Tibial nerve (tissue), 4 donors: Measurements from ENCODE around the gene ERG. TPM values are rescaled to one million over a fixed set of nuclear protein-coding genes. Genes with fewer than 3 reads are reported as not detected.

ENCODE experiments used
- DNase-seq, 2 donors: peaks; one replicate each; pipeline ENCODE4 v3.0.0-alpha.2; 2019; ENCODE audit warnings: low spot score in 2 of 2
- H3K27ac ChIP-seq, 4 donors: fragments of 200-600 bp; sonication (generic) in 3 of 4; one replicate each; pipeline ENCODE4 v1.5.1; 2017 to 2019; ENCODE audit warnings: mild to moderate bottlenecking in 1 of 4
- H3K27me3 ChIP-seq, 2 donors: fragments of 200-600 bp; sonication (generic) in 1 of 2; one replicate each; pipeline versions ENCODE4 v1.5.1 to v1.6.0; 2017 to 2019
- H3K36me3 ChIP-seq, 3 donors: fragments of 200-600 bp; sonication (generic); one replicate each; pipeline ENCODE4 v1.5.1; 2018 to 2019
- H3K4me1 ChIP-seq, 4 donors: fragments of 200-600 bp; sonication (generic) in 3 of 4; one replicate each; pipeline ENCODE4 v1.5.1; 2017 to 2019
- H3K4me3 ChIP-seq, 4 donors: fragments of 200-600 bp; sonication (generic) in 3 of 4; one replicate each; pipeline ENCODE4 v1.5.1; 2017 to 2019; ENCODE audit warnings: mild to moderate bottlenecking in 1 of 4, moderate library complexity in 1 of 4
- H3K9me3 ChIP-seq, 4 donors: fragments of 200-600 bp; sonication (generic) in 3 of 4; one replicate each; pipeline ENCODE4 v1.5.1; 2017 to 2019
- EP300 ChIP-seq, 2 donors: sonication (generic); formaldehyde crosslinking; IDR thresholded peaks; one replicate each; pipeline ENCODE4 v1.6.1; 2017; ENCODE audit warnings: antibody characterized with exemption in 2 of 2, mild to moderate bottlenecking in 1 of 2
- POLR2A ChIP-seq, 2 donors: fragments of 450-650 bp; IDR thresholded peaks; one replicate each; pipeline ENCODE4 v1.6.1; 2017; ENCODE audit warnings: antibody characterized with exemption in 2 of 2, mild to moderate bottlenecking in 2 of 2, moderate library complexity in 2 of 2
- WGBS, 2 donors: methylation state at CpG; one replicate each; pipeline ENCODE4 v1.1.5; 2018; 5-methylcytosine and 5-hydroxymethylcytosine counted together
- total RNA-seq, 4 donors: library from RNA; depleted of rRNA; stranded (reverse); fragments of >200 nt; gene quantifications; one replicate each; pipeline ENCODE4 v1.1.0, GENCODE V29; 2016
- TF ChIP-seq, protein P1 (sequence below), 5 experiments: fragments of 200-600 bp in 3 of 5; fragments of 450-650 bp in 2 of 5; sonication (generic) in 3 of 5; IDR thresholded peaks; one replicate each; pipeline ENCODE4 v1.5.1; 2016 to 2019; ENCODE audit warnings: antibody characterized with exemption in 5 of 5, mild to moderate bottlenecking in 3 of 5, moderate library complexity in 2 of 5

The ERG gene
- total RNA-seq, 4 donors from 2014 or later, result 5.9 to 20.4 (median 17.6) TPM

DNA sequence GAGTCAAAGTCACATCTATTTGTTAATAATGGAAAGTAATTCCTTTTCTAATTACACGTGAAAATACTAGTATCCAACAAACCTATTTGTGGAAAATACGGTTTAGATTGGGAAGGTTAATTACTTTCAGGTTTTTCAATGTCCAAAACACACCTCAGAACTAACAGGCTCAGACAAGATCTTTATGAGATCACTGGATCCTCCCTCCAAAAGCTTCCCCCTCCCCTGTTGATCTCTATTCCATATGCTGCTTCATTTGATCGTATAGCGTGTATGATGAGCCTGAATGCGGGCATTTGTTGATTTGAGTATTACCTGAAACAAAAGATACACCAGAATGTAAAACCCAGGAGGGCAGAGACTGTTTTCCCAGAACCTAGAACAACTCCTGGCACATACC is 26.5 kb downstream of the ERG start:
- DNase-seq, result no peak
- H3K4me3 ChIP-seq, result no peak overlapping the region
- no peaks in the 10 kb centered on the region for H3K4me1 ChIP-seq
- H3K27ac ChIP-seq, result peak overlapping the region in 1 of 4 donors; percentile 40
- no peak for TF ChIP-seq POLR2A (IDR thresholded peaks at IDR 0.05)
- TF ChIP-seq, protein P1, sequence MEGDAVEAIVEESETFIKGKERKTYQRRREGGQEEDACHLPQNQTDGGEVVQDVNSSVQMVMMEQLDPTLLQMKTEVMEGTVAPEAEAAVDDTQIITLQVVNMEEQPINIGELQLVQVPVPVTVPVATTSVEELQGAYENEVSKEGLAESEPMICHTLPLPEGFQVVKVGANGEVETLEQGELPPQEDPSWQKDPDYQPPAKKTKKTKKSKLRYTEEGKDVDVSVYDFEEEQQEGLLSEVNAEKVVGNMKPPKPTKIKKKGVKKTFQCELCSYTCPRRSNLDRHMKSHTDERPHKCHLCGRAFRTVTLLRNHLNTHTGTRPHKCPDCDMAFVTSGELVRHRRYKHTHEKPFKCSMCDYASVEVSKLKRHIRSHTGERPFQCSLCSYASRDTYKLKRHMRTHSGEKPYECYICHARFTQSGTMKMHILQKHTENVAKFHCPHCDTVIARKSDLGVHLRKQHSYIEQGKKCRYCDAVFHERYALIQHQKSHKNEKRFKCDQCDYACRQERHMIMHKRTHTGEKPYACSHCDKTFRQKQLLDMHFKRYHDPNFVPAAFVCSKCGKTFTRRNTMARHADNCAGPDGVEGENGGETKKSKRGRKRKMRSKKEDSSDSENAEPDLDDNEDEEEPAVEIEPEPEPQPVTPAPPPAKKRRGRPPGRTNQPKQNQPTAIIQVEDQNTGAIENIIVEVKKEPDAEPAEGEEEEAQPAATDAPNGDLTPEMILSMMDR (IDR thresholded peaks at IDR 0.05), result no peak
- TF ChIP-seq EP300 (IDR thresholded peaks at IDR 0.05), result no peak
- WGBS, 2 donors, result 80 to 83% methylated on average over 5 of the region's 5 CpGs
- no peaks in the 10 kb centered on the region for H3K36me3 ChIP-seq
- H3K27me3 ChIP-seq, result peaks cover 0 to 16% of the 10 kb centered on the region in 2 donors
- H3K9me3 ChIP-seq, result no peaks in the 10 kb centered on the region

DNA sequence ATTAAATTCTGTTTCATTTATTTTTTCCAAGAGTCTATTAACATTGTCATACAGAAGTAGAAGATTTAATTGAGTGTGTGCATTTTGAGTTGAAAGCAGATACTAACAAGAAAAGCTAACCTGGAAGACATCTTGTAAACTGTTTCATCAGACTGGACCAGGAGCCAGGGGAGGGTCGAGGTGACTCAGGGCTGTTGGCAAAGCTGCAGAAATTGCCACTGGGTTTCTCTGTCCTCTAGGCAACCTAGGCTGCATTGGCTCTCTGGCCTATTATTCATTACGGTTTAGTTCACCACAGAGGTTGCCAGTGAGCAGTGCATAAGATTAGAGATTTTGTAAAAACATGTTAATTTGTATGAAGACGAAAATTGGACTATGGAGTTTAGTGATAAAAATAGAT is 27.5 kb downstream of the ERG start:
- H3K9me3 ChIP-seq, result no peaks in the 10 kb centered on the region
- H3K27ac ChIP-seq, result no peak overlapping the region
- H3K4me3 ChIP-seq, result no peak overlapping the region
- H3K36me3 ChIP-seq, result no peaks in the 10 kb centered on the region
- no peak for DNase-seq
- TF ChIP-seq, protein P1 (IDR thresholded peaks at IDR 0.05), result no peak
- no peak for TF ChIP-seq EP300 (IDR thresholded peaks at IDR 0.05)
- no peak for TF ChIP-seq POLR2A (IDR thresholded peaks at IDR 0.05)
- 64 to 67% methylated on average over 3 of the region's 3 CpGs for WGBS, 2 donors
- H3K4me1 ChIP-seq, result no peaks in the 10 kb centered on the region
- H3K27me3 ChIP-seq, result peaks cover 0 to 16% of the 10 kb centered on the region in 2 donors

- no peak for DNase-seq
- no peak overlapping the region for H3K4me3 ChIP-seq
Observed at GRCh38 chr21:38469642-38470041, 28.6 kb downstream of the ERG start.

GRCh38 chr21:38468989-38469388 is 29.3 kb downstream of the ERG start:
- H3K4me3 ChIP-seq, result no peak overlapping the region
- WGBS, 2 donors, result 70 to 80% methylated on average over 4 of the region's 4 CpGs
- DNase-seq, result no peak
- no peaks in the 10 kb centered on the region for H3K36me3 ChIP-seq
- H3K27me3 ChIP-seq, result peaks cover 0 to 2% of the 10 kb centered on the region in 2 donors
- TF ChIP-seq, protein P1 (IDR thresholded peaks at IDR 0.05), result no peak
- H3K9me3 ChIP-seq, result no peaks in the 10 kb centered on the region
- H3K27ac ChIP-seq, result no peak overlapping the region
- no peaks in the 10 kb centered on the region for H3K4me1 ChIP-seq

More at GRCh38 chr21:38469642-38470041, 28.6 kb downstream of the ERG start:
- no peak overlapping the region for H3K27ac ChIP-seq
- H3K27me3 ChIP-seq, result peaks cover 0 to 6% of the 10 kb centered on the region in 2 donors
- no peak for TF ChIP-seq POLR2A (IDR thresholded peaks at IDR 0.05)
- TF ChIP-seq, protein P1 (IDR thresholded peaks at IDR 0.05), result no peak
- no peak for TF ChIP-seq EP300 (IDR thresholded peaks at IDR 0.05)
- H3K36me3 ChIP-seq, result no peaks in the 10 kb centered on the region
- no peaks in the 10 kb centered on the region for H3K4me1 ChIP-seq
- WGBS, 2 donors, result 53 to 63% methylated on average over 1 of the region's 1 CpG
- no peaks in the 10 kb centered on the region for H3K9me3 ChIP-seq

DNA sequence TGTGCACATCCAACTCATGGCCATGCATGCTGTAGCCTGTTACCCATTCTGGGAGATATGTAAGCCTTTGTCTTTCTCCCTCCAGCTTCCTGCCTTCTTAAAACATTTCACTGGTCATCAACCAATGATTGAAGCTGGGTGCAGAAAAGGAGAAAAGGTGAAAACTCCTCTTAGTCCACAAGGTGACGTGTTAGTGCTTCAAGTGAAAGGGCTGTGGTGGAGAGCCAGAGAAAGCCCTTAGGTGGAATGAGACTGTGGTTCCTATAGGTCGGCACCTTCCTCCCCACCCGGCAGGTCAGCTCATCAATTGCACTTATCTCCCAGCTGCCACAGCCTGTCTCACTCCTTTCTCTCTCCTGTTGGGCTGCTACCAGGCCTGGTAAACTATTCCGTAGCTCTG is 30.4 kb downstream of the ERG start:
- TF ChIP-seq, protein P1 (IDR thresholded peaks at IDR 0.05), result no peak
- TF ChIP-seq EP300 (IDR thresholded peaks at IDR 0.05), result no peak
- no peak for TF ChIP-seq POLR2A (IDR thresholded peaks at IDR 0.05)
- H3K4me1 ChIP-seq, result no peaks in the 10 kb centered on the region
- no peaks in the 10 kb centered on the region for H3K36me3 ChIP-seq
- DNase-seq, result no peak
- H3K4me3 ChIP-seq, result no peak overlapping the region
- no peaks in the 10 kb centered on the region for H3K27me3 ChIP-seq
- no peaks in the 10 kb centered on the region for H3K9me3 ChIP-seq
- no peak overlapping the region for H3K27ac ChIP-seq
- 76 to 86% methylated on average over 4 of the region's 4 CpGs for WGBS, 2 donors
